Muscle of arm (tissue), 14 donors: Measurements from ENCODE around the gene RXRA. TPM values are rescaled to one million over a fixed set of nuclear protein-coding genes. Genes with fewer than 3 reads are reported as not detected.

Source experiments
- DNase-seq: peaks from one replicate; pipeline ENCODE4 v3.0.0-alpha.2; 2013
- long read RNA-seq, 11 donors: transcript quantifications; one replicate each; lab custom pipeline, GENCODE V29; 2026
- polyA plus RNA-seq, 12 donors: library from polyadenylated mRNA; unstranded; fragments of 120-200 nt; gene quantifications; one replicate each; pipeline ENCODE4 v1.2.1, GENCODE V29; 2013; ENCODE audit not compliant: insufficient read length in 12 of 12

Gene RXRA
- 10 to 100 TPM in 11 of 12 donors, not detected in 1; 23.7 to 75.2 (median 28.6) TPM for polyA plus RNA-seq
- long read RNA-seq, donor 1, partial matches to known transcripts: 11 of 12 reads
- long read RNA-seq, donor 1, other reads (novel, unspliced or antisense): 0 of 12 reads
- long read RNA-seq, donor 2, partial matches to known transcripts: 22 of 26 reads
- long read RNA-seq, donor 2, other reads (novel, unspliced or antisense): 0 of 26 reads
- long read RNA-seq, donor 3, partial matches to known transcripts: 0 of 1 reads
- long read RNA-seq, donor 3, other reads (novel, unspliced or antisense): 0 of 1 reads
- long read RNA-seq, donor 4, partial matches to known transcripts: 0 of 2 reads
- long read RNA-seq, donor 4, other reads (novel, unspliced or antisense): 0 of 2 reads
- long read RNA-seq, donor 5: 0 reads
- long read RNA-seq, donor 6, partial matches to known transcripts: 0 of 1 reads
- long read RNA-seq, donor 6, other reads (novel, unspliced or antisense): 0 of 1 reads
- long read RNA-seq, donor 7, partial matches to known transcripts: 0 of 3 reads
- long read RNA-seq, donor 7, other reads (novel, unspliced or antisense): 0 of 3 reads
- long read RNA-seq, donor 8, transcript RXRA-202 (10 exons, 1,846 nt): major isoform, 5 of 5 reads
- long read RNA-seq, donor 8, partial matches to known transcripts: 0 of 5 reads
- long read RNA-seq, donor 8, other reads (novel, unspliced or antisense): 0 of 5 reads
- long read RNA-seq, donor 9, partial matches to known transcripts: 0 of 2 reads
- long read RNA-seq, donor 9, other reads (novel, unspliced or antisense): 0 of 2 reads
- long read RNA-seq, donor 10, partial matches to known transcripts: 0 of 3 reads
- long read RNA-seq, donor 10, other reads (novel, unspliced or antisense): 0 of 3 reads
- long read RNA-seq, donor 11, transcript RXRA-202 (10 exons, 1,846 nt): major isoform, 7 of 7 reads
- long read RNA-seq, donor 11, partial matches to known transcripts: 0 of 7 reads
- long read RNA-seq, donor 11, other reads (novel, unspliced or antisense): 0 of 7 reads

DNA sequence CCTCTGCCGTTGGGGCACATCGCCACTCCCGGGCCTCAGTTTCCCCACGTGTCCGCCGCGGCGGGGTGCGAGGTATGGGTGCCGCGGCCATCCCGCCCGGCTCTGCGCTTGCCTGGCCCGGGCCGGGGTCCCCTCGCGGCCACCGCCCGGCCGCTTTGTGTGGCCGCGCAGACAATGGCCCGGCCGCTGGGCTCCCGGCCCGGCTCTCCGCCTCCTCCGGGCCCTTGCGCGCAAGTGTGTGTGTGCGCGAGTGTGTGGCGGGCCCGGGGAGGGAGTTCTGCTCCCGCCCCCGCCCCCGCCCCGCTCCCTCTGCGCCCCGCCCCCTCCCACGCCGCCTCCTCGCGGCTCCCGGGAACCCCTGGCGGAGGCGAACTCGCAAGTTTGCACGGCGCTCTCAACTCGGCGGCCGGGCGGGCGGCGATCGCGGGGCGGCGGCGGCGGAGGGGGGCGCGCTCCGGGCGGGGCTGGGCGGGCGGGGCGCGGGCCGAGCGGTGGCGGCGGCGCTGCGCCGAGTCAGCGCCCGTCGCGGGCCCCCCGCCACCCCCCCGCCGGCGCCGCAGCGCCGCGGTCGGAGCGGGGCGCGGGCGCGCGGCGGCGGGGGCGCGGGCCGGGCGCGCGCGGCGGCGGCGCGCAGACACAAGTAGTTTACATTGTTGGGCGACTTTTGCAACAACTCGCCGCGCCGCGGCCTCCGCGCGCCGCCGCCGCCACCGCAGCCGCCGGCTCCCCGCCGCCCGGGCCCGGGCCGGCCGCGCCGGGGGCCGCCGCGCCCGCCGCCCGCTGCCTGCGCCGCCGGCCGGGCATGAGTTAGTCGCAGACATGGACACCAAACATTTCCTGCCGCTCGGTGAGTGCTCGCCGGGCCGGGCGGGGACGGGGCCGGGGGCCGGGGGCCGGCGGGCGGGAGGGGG lies at the start of gene RXRA:
Gene RXRA, plus strand, starts transcription at position 643 of the 911 bp plus-strand sequence. Its CDS starts 177 bp downstream, at position 820.
- DNase-seq: peak; percentile 78

DNA sequence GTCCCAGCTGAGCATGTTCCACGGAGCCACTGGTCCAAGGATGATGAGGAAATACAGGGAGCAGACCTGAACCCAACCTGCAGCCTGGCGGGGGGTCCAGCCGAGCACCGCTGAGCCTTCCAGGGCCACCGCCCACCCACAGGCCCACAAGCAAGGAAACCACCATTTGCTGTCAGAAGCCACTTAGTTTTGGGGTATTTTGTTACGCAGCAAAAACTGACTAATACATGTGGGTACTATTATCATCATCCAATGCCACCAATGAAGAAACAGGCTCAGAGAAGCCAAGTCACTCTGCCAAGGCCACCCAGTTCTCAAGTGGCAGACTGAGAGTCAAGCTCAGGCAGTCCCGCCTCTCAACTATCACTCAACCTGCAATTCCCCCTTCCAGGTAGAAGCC lies 48.0 kb upstream of the RXRA start:
- no peak for DNase-seq

- no peak for DNase-seq
These were observed 47.1 kb upstream of the RXRA start for GRCh38 chr9:134278974-134279640.

- no peak for DNase-seq
These were observed 44.1 kb upstream of the RXRA start for GRCh38 chr9:134282138-134282650.

DNA sequence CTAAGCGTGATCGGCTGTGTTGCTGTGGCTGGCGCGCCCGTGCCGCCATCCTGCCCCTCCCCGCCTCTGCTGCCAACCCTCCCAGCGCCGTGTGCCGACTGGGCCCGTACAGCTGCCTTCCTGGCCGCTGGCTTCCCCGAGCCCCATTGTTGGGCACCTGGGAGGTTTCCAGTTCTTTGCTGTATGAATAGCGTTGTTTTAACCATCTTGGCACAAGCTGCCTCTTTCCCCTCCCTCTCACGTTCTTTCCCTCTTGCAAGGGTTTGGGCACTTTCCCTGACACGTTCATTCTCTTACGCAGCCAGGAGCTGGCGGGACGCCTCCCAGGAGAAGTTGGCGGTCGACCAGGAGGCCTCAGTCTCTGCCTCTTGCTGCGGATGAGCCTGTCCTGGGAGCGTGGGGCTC lies 43.1 kb upstream of the RXRA start:
- DNase-seq: peak; percentile 88

GRCh38 chr9:134283692-134284265 lies 42.5 kb upstream of the RXRA start:
- no peak for DNase-seq

GRCh38 chr9:134284273-134284672 lies 42.0 kb upstream of the RXRA start:
- no peak for DNase-seq

DNA sequence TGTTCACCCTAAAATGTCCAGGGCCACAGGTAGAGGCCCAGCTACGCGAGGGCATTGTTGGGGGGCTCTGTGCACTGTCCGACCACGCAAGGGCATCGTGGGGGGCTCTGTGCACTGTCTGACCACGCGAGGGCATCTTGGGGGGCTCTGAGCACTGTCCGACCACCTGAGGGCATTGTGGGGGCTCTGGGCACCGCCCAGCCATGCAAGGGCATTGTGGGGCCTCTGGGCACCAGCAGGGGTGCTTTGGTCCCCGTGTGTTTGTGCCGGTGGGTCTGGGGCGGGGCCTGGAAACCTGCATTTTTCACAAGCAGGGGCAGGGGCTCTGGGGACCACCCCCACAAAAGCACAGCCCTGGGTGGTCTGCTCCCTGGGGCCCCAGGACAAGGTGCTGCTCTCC lies 41.5 kb upstream of the RXRA start:
- DNase-seq: no peak

DNA sequence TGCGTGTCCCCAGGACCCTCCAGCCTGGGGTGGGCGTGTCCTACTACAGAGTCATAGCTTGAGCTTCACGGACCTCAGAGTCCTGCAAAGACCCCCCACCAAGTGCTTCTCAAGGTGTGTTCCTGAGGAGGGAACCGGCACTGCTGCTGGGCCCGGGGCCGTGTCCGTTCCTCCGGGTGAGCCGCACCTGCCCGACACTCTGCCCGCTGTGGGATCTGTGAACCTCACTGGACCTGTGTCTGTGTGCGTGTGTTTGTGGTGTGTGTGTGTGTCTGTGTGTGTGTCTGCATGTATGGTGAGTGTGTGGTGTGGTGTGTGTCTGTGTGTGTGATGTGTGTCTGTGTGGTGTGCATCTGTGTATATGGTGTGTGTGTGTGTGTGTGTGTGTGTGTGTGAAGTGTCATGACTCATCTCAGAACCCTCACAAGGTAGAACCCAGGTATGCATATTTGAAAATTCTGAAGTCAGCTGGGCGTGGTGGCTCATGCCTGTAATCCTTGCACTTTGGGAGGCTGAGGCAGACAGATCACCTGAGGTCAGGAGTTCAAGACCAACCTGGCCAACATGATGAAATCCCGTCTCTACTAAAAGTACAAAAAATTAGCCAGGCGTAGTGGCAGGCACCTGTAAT lies 40.9 kb upstream of the RXRA start:
- DNase-seq: no peak

- no peak for DNase-seq
These were observed 39.6 kb upstream of the RXRA start for GRCh38 chr9:134286471-134287245.

- no peak for DNase-seq
These were observed 38.4 kb upstream of the RXRA start for GRCh38 chr9:134287591-134288491.

- no peak for DNase-seq
These were observed 37.5 kb upstream of the RXRA start for GRCh38 chr9:134288746-134289145.

DNA sequence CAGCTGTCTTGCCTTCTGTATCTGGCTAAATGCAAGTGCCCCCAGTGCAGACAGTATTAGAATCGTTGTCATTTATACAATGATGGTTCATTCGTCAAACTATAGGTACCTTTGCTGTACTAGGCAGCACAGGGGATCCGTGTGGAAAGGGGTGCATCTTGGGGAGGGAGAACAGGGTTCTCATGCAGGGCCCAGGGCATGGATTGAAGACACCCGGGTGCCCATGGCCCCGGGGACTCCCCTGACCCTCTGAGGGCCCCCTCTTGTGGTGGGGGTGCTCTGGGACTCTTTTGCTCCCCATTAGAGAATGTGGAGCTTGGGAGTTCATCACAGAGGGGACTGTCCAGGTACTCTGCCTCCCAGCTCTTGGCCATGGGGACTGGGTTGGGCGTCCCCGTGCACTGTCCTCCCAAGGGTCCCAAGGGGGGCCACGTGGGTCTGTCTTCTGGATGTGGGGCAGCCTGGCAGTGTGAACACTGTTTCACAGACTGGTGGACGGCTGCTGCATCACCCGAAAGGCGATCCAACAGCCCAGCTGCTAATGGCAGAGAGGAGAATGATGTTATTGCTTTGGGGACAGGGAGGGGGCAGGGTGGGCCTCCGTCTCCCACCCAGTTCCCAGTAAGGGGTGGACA lies 36.9 kb upstream of the RXRA start:
- DNase-seq: no peak

DNA sequence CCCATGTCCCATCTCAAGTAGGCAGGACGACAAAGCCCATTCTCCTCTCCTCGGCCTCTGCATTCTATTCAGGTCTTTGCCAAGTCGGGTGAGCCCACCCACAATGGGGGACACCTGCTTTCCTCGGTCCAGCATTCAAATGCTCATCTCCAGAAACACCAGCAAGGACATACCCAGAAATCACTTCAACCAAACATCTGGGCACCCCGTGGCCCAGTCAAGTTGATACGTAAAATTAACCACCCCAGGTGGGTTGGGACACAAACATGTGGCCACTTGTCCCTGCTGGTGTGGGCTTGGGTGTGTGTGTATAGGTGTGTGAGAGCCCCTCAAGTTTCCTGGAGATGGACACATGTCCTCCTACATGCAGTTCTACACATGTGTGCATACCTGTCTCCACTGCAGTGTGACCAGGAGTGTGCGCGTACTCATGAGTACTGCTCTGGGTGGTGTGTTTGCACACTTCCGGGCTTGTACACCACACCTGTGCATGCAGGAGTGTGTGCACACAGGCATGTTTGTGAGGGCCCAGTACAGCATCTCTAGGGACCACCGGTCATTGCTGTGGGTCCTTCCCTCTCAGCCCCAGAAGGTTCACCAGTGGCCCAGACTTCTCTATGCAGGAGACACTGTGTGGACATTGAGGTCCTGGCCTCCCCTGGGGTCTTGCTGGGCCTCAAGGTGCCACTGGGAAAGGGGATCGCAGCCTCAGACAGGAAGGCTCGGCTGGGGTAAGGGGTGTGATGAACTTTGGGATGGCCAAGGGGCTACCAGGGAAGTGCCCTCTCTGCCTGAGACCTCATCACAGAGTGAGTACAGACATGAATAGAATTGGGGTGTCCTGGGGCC lies 35.4 kb upstream of the RXRA start:
- DNase-seq: no peak

DNA sequence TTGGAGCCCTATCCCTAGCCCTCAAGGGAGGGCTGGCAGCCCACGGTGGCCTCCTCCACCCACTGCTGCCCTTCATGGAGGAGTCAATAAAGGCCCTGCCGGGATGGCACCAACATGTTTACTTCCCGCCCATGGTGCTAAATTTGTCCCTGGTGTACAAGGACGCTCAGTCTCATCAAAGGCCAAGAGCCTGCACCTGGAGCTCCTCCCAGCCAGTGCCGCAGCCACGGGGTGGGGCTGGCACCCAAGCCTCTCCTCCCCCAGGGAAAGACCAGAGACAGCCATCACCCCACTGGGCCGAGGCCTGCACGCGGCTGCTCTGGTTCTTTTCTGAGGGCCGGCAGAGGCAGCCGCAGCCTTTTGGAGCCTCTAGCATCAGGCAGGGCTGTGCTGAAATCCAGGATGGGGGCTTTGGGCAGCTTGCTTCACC lies 34.8 kb upstream of the RXRA start:
- no peak for DNase-seq
